ENCODE measurements around the gene KRTAP10-6. TPM values are rescaled to one million over a fixed set of nuclear protein-coding genes. Genes with fewer than 3 reads are reported as not detected.
A peak's percentile ranks its signal among the peaks of the same experiment; 100 is the strongest.
"Not testable (repeated sequence)": the region's sequence is repeated elsewhere in the genome, so short reads cannot be mapped to it uniquely, and the experiment has no call there.

KRTAP10-6 gene
- total and polyA plus RNA-seq, 7 experiments from 2014 or later = not detected

DNA sequence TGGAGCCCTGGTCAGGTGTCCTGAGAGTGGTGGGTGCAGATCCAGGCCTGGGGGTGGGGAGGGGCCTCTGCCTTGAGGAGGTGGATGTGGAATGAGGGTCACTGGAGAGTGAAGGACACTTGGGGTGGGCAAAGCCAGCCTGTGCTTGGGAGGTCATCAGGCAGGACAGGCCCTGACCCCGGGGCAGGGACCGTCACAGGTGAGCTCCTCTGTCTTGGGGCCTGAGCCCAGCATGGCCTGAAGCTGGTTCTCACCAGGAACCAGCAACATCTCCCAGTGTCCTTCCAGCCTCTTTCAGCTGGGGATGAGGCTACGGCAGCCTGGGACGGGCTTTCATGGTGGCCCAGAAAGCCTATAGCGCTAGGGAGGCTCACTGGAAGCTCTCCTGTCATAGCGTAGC lies 40.2 kb downstream of the KRTAP10-6 start:
- Histone ChIP-seq H3K27ac (ENCODE audit: low read depth, low read length) (no peak overlapping the region), H3K9me3 (ENCODE audit: control insufficient read depth in 2 of 3, low read length in 3 of 3) (peaks cover 0 to 10% (median 2%) of the 10 kb centered on the region in 3 experiments), H3K4me3 (ENCODE audit: low read length) (no peak overlapping the region), H3K4me1 (ENCODE audit: control insufficient read depth in 2 of 2, insufficient read depth in 2 of 2, low read length in 2 of 2) (peaks cover 13 to 15% of the 10 kb centered on the region in 2 donors), H3K27me3 (ENCODE audit: control insufficient read depth in 2 of 2, insufficient read depth in 2 of 2, low read length in 2 of 2) (no peaks in the 10 kb centered on the region), H3K36me3 (ENCODE audit: control insufficient read depth in 2 of 3, insufficient read depth in 3 of 3, low read length in 3 of 3) (no peaks in the 10 kb centered on the region)
- H3K36me3 Mint-ChIP-seq = peaks cover 10 to 32% (median 21%) of the 10 kb centered on the region in 5 donors
- ATAC-seq = no peak
- no peak overlapping the region for H3K27ac Mint-ChIP-seq
- H3K9me3 Mint-ChIP-seq = peaks cover 5 to 41% (median 17%) of the 10 kb centered on the region in 11 donors
- CTCF ChIA-PET = no interaction called here
- peaks cover 14 to 27% (median 23%) of the 10 kb centered on the region in 7 donors for H3K4me1 Mint-ChIP-seq
- POLR2A ChIA-PET = no interaction called here
- intact Hi-C loops (cut with micrococcal nuclease) = no loop called here
- H3K4me3 Mint-ChIP-seq = no peak overlapping the region
- DNase-seq = no peak
- H3K27me3 Mint-ChIP-seq = peaks cover 0 to 8% (median 0%) of the 10 kb centered on the region in 5 donors

DNA sequence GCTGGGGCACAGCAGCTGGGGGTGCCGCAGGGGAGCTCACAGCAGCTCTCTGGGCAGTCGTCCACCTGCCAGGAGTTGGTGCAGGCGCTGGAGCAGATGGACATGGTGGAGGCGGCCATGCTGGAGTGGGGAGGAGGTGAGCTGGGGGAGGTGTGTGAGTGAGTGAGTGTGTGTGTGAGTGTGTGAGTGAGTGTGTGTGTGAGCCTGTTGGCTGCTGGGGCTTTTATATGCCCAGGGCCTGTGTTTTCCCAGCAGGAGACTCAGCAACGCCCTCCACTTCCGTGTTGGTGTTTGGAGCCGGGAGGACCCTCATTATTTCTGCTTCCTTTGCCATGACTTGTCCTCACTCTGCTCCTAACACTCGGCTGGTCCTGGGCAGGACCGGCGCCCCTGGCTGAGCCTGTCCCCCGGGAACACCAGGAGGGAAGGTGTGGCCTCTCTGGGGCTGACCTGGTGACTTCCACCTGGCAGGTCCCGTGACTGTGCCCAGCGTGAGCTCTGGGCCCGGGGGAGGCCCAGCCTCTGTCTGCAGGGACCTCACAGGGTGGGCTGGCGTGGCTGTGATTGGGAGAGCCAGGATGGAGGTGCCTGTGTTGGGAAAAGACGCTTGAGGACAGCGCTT lies 40.9 kb downstream of the KRTAP10-6 start, which contains the start of gene KRTAP10-2:
Gene KRTAP10-2, minus strand, starts transcription at position 166 of the 622 bp plus-strand sequence. Its CDS starts 47 bp downstream, at position 119.
- Histone ChIP-seq H3K9me3 (ENCODE audit: control insufficient read depth in 2 of 3, low read length in 3 of 3) (peaks cover 4 to 14% (median 8%) of the 10 kb centered on the region in 3 experiments), H3K27me3 (ENCODE audit: control insufficient read depth in 2 of 2, insufficient read depth in 2 of 2, low read length in 2 of 2) (no peaks in the 10 kb centered on the region), H3K4me3 (ENCODE audit: low read length) (no peak within 1 kb of the TSS), H3K4me1 (ENCODE audit: control insufficient read depth in 2 of 2, insufficient read depth in 2 of 2, low read length in 2 of 2) (peaks cover 15 to 19% of the 10 kb centered on the region in 2 donors), H3K27ac (ENCODE audit: low read depth, low read length) (no peak within 1 kb of the TSS), H3K36me3 (ENCODE audit: control insufficient read depth in 2 of 3, insufficient read depth in 3 of 3, low read length in 3 of 3) (no peaks in the 10 kb centered on the region)
- POLR2A ChIA-PET = no interaction called here
- ATAC-seq (no peak), DNase-seq (no peak)
- CTCF ChIA-PET = no interaction called here
- peaks cover 16 to 34% (median 30%) of the 10 kb centered on the region in 7 donors for H3K4me1 Mint-ChIP-seq
- H3K9me3 Mint-ChIP-seq = peaks cover 12 to 48% (median 24%) of the 10 kb centered on the region in 11 donors
- peaks cover 0 to 8% (median 0%) of the 10 kb centered on the region in 5 donors for H3K27me3 Mint-ChIP-seq
- H3K27ac Mint-ChIP-seq = no peak within 1 kb of the TSS
- intact Hi-C loops (cut with micrococcal nuclease) = no loop called here
- peaks cover 17 to 39% (median 28%) of the 10 kb centered on the region in 5 donors for H3K36me3 Mint-ChIP-seq
- no peak within 1 kb of the TSS for H3K4me3 Mint-ChIP-seq

DNA sequence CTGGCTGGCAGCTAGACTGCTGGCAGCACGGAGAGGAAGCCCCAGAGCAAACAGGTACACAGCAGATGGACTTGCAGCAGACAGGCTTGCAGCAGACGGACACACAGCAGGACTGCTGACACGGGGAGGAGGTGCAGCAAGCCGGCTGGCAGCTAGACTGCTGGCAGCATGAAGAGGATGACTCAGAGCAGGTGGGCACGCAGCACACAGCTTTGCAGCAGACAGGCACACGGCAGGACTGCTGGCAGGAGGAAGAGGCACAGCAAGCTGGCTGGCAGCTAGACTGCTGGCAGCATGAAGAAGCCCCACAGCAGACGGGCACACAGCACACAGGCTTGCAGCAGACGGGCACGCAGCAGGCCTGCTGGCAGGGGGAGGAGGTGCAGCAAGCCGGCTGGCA lies 41.5 kb downstream of the KRTAP10-6 start:
- H3K27me3 Mint-ChIP-seq = peaks cover 0 to 8% (median 0%) of the 10 kb centered on the region in 5 donors
- no peak overlapping the region for H3K27ac ChIP-seq (ENCODE audit: low read depth, low read length)
- H3K9me3 ChIP-seq (ENCODE audit: control insufficient read depth in 2 of 3, low read length in 3 of 3) = peaks cover 5 to 18% (median 8%) of the 10 kb centered on the region in 3 experiments
- no peak overlapping the region for H3K27ac Mint-ChIP-seq
- H3K4me1 Mint-ChIP-seq = peaks cover 16 to 34% (median 30%) of the 10 kb centered on the region in 7 donors
- peaks cover 15 to 19% of the 10 kb centered on the region in 2 donors for H3K4me1 ChIP-seq (ENCODE audit: control insufficient read depth in 2 of 2, insufficient read depth in 2 of 2, low read length in 2 of 2)
- H3K9me3 Mint-ChIP-seq = peaks cover 12 to 53% (median 24%) of the 10 kb centered on the region in 11 donors
- intact Hi-C loops (cut with micrococcal nuclease) = no loop called here
- no peak for DNase-seq
- H3K27me3 ChIP-seq (ENCODE audit: control insufficient read depth in 2 of 2, insufficient read depth in 2 of 2, low read length in 2 of 2) = no peaks in the 10 kb centered on the region
- no peaks in the 10 kb centered on the region for H3K36me3 ChIP-seq (ENCODE audit: control insufficient read depth in 2 of 3, insufficient read depth in 3 of 3, low read length in 3 of 3)
- H3K4me3 ChIP-seq (ENCODE audit: low read length) = no peak overlapping the region
- H3K36me3 Mint-ChIP-seq = peaks cover 17 to 39% (median 28%) of the 10 kb centered on the region in 5 donors
- ChIA-PET CTCF (no interaction called here), POLR2A (no interaction called here)
- ATAC-seq = no peak
- H3K4me3 Mint-ChIP-seq = no peak overlapping the region

DNA sequence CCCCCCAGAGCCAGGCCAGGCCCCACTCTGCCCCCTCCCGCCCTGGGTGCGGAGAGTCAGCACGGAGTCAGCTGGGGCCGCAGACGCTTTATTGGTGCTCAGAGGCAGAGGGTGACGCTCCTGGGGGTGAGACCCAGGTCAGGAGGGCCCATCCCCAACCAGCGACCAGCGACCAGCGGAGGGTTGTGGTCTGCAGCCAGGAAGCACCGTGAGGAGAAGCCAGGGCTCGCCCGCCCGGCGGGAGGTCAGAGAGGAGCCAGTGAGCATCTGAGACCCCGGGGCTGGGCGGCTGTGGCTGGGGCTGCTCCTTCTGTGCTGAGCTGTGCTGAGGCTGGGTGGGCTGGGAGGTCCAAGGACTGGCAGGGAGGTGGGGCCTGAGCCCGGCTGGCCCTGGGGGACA lies 42.0 kb downstream of the KRTAP10-6 start:
- CTCF ChIA-PET = not testable (repeated sequence)

DNA sequence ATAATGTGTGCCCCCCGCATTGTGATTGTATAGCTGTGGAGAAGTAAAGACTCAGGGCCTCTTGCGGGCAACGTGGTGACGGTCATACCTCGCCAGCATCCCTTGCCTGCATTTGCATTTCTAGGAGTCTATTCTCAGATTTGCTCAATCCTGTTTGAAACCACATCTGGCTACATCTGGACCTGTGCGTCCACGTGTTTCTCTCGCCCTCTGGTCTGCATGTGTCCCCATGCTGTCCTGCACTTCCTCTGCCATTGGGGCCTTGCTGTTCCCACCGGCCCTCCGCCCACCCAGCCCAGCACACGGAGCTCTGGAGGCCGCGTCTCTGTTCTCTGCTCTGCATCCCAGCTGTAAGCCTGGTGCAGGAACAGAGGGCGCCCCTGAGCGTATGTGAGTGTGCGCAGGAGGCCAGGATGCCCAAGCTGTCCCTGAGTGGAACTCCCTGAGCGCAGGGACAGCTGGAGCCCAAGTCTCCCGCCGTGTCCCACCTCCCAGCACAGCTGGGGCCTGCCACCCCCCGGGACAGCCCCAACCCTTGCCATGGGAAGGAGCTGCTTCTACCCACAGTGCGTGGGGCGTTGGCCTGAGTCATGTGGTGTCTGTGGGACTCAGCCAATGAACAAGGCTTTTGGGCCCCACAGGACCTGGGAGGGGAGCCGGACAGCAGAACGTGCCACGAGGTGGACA lies 42.6 kb downstream of the KRTAP10-6 start:
- Histone ChIP-seq H3K27ac (ENCODE audit: low read depth, low read length) (no peak overlapping the region), H3K4me1 (ENCODE audit: control insufficient read depth in 2 of 2, insufficient read depth in 2 of 2, low read length in 2 of 2) (peaks cover 15 to 19% of the 10 kb centered on the region in 2 donors), H3K27me3 (ENCODE audit: control insufficient read depth in 2 of 2, insufficient read depth in 2 of 2, low read length in 2 of 2) (no peaks in the 10 kb centered on the region), H3K9me3 (ENCODE audit: control insufficient read depth in 2 of 3, low read length in 3 of 3) (peaks cover 5 to 18% (median 8%) of the 10 kb centered on the region in 3 experiments), H3K4me3 (ENCODE audit: low read length) (no peak overlapping the region), H3K36me3 (ENCODE audit: control insufficient read depth in 2 of 3, insufficient read depth in 3 of 3, low read length in 3 of 3) (no peaks in the 10 kb centered on the region)
- Mint-ChIP-seq H3K9me3 (peaks cover 12 to 53% (median 28%) of the 10 kb centered on the region in 11 donors), H3K27ac (peak overlapping the region in 6 of 9 donors; percentile 28 to 99 (median 80)), H3K4me1 (peaks cover 16 to 34% (median 30%) of the 10 kb centered on the region in 7 donors), H3K27me3 (peaks cover 0 to 5% (median 0%) of the 10 kb centered on the region in 5 donors), H3K36me3 (peaks cover 22 to 39% (median 30%) of the 10 kb centered on the region in 5 donors), H3K4me3 (peak overlapping the region in 4 of 10 donors; percentile 19 to 84 (median 52))
- CTCF ChIA-PET = no interaction called here
- DNase-seq (no peak), ATAC-seq (no peak)
- POLR2A ChIA-PET = interaction anchor here (1.1 kb wide), 1 partner anchor 75 kb away, joined by 3 read pairs; no protein-coding TSS in a partner anchor
- intact Hi-C loops (cut with micrococcal nuclease) = loop anchor here in 1 of 2 donors (5.0 to 10.0 kb wide), 2 partner anchors 37 to 145 kb away; partner anchors contain the start of gene KRTAP10-12

More for the DNA sequence above, 42.0 kb downstream of the KRTAP10-6 start:
- Histone ChIP-seq H3K9me3 (ENCODE audit: control insufficient read depth in 2 of 3, low read length in 3 of 3) (peaks cover 5 to 18% (median 8%) of the 10 kb centered on the region in 3 experiments), H3K4me1 (ENCODE audit: control insufficient read depth in 2 of 2, insufficient read depth in 2 of 2, low read length in 2 of 2) (peaks cover 15 to 19% of the 10 kb centered on the region in 2 donors)
- H3K4me3 Mint-ChIP-seq; intact Hi-C loops (cut with micrococcal nuclease); POLR2A ChIA-PET; DNase-seq; ATAC-seq; H3K36me3 ChIP-seq (ENCODE audit: control insufficient read depth in 2 of 3, insufficient read depth in 3 of 3, low read length in 3 of 3); H3K27ac ChIP-seq (ENCODE audit: low read depth, low read length); H3K27me3 Mint-ChIP-seq; H3K4me3 ChIP-seq (ENCODE audit: low read length); H3K27me3 ChIP-seq (ENCODE audit: control insufficient read depth in 2 of 2, insufficient read depth in 2 of 2, low read length in 2 of 2); H3K27ac Mint-ChIP-seq: not testable (repeated sequence)
- peaks cover 12 to 56% (median 28%) of the 10 kb centered on the region in 11 donors for H3K9me3 Mint-ChIP-seq
- H3K36me3 Mint-ChIP-seq = peaks cover 22 to 43% (median 30%) of the 10 kb centered on the region in 5 donors
- H3K4me1 Mint-ChIP-seq = peaks cover 16 to 34% (median 30%) of the 10 kb centered on the region in 7 donors

- H3K27me3 Mint-ChIP-seq = peaks cover 0 to 5% (median 0%) of the 10 kb centered on the region in 5 donors
- Histone ChIP-seq H3K4me1 (ENCODE audit: control insufficient read depth in 2 of 2, insufficient read depth in 2 of 2, low read length in 2 of 2) (peaks cover 15 to 19% of the 10 kb centered on the region in 2 donors), H3K27ac (ENCODE audit: low read depth, low read length) (no peak overlapping the region), H3K4me3 (ENCODE audit: low read length) (no peak overlapping the region), H3K36me3 (ENCODE audit: control insufficient read depth in 2 of 3, insufficient read depth in 3 of 3, low read length in 3 of 3) (no peaks in the 10 kb centered on the region), H3K27me3 (ENCODE audit: control insufficient read depth in 2 of 2, insufficient read depth in 2 of 2, low read length in 2 of 2) (no peaks in the 10 kb centered on the region), H3K9me3 (ENCODE audit: control insufficient read depth in 2 of 3, low read length in 3 of 3) (peaks cover 5 to 12% (median 8%) of the 10 kb centered on the region in 3 experiments)
- intact Hi-C loops (cut with micrococcal nuclease) = loop anchor here in 1 of 2 donors (5.0 to 10.0 kb wide), 2 partner anchors 37 to 146 kb away; partner anchors contain the start of gene KRTAP10-12
- no peak for DNase-seq
- H3K4me3 Mint-ChIP-seq = peak overlapping the region in 6 of 10 donors; percentile 2 to 86 (median 82)
- POLR2A ChIA-PET = interaction anchor here (1.1 kb wide), 1 partner anchor 76 kb away, joined by 3 read pairs; no protein-coding TSS in a partner anchor
- peaks cover 16 to 34% (median 30%) of the 10 kb centered on the region in 7 donors for H3K4me1 Mint-ChIP-seq
- CTCF ChIA-PET = no interaction called here
- ATAC-seq = no peak
- peak overlapping the region in 6 of 9 donors; percentile 63 to 99 (median 92) for H3K27ac Mint-ChIP-seq
- H3K36me3 Mint-ChIP-seq = peaks cover 22 to 38% (median 30%) of the 10 kb centered on the region in 5 donors
- peaks cover 12 to 45% (median 28%) of the 10 kb centered on the region in 11 donors for H3K9me3 Mint-ChIP-seq
Observed at GRCh38 chr21:44548922-44549321, 43.4 kb downstream of the KRTAP10-6 start.

Measured in naive thymus-derived CD4-positive, alpha-beta T cell (primary cell).